Muscle of arm (tissue), 12 donors: Measurements from ENCODE around the gene TMEM141. TPM values are rescaled to one million over a fixed set of nuclear protein-coding genes. Genes with fewer than 3 reads are reported as not detected.
"Not testable (repeated sequence)": the region's sequence is repeated elsewhere in the genome, so short reads cannot be mapped to it uniquely, and the experiment has no call there.

Experiments used
- DNase-seq: peaks from one replicate; pipeline ENCODE4 v3.0.0-alpha.2; 2013
- polyA plus RNA-seq, 12 donors: library from polyadenylated mRNA; unstranded; fragments of 120-200 nt; gene quantifications; one replicate each; pipeline ENCODE4 v1.2.1, GENCODE V29; 2013; ENCODE audit not compliant: insufficient read length in 12 of 12

TMEM141 gene
- polyA plus RNA-seq, 12 donors: 26.7 to 128 (median 30.8) TPM; not detected in 1

DNA sequence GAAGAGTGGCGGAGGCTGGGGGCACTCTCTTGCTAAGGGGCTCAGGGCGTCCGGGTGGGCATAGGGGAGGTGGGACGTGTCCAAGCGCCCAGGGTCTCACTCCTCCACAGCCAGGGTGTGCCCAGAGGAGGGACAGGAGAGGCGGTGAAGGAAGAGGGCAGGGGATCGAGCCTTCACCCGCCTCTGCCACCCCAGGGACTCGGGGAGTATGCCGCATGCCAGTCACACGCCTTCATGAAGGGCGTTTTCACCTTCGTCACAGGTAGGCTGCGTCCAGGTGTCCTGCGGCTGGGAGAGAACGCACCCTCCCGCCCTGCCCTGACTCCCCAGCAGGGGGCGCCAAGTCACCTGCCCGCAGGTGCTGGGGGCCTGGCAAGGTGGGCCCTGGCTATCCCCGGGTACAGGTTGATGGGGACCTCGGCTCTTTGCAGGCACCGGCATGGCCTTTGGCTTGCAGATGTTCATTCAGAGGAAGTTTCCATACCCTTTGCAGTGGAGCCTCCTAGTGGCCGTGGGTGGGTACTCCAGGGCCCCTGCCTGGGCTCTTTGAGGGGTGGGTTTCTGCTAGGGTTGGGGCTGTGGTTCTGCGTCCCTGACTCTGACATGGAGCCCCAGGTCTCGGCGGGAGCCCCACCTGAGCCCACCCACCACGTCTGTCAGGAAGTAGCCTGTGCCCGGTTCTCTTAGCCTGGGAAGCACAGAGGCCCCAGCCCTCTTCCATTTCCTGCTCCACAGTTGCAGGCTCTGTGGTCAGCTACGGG, 552 bp downstream of the TMEM141 start:
- no peak for DNase-seq

DNA sequence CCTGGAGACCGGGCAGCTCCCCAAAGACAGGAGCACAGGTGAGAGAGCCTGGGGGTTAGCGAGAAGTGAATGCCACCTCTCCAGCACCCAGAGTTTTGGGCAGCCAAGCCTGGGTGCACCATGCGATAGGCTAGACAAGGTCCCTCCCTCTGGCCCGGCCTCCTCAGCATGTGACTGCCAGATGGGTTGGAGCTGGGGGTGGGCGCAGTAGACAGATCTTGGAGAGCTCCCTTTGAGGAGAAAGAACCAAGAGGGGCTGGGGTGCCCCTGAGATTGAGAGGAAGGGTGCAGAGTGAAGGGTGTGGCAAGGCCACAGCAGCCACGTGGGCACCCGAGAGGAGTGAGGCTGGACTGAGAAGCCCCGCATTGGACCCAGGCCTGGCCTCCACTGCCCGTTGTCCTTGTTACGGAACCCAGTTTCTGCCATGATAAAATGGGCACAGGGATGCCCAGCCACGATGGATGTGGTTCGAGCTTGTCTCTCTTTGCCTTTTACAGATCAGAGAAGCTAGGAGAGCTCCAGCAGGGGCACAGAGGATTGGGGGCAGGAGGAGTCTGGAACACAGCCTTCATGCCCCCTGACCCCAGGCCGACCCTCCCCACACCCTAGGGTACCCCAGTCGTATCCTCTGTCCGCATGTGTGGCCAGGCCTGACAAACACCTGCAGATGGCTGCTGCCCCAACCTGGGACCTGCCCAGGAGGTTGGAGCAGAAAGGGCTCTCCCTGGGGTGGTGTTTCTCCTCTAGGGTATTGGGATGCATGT, 1.4 kb downstream of the TMEM141 start:
- no peak for DNase-seq

- DNase-seq: no peak
Measured at GRCh38 chr9:136793086-136793946, 2.2 kb downstream of the TMEM141 start.

DNA sequence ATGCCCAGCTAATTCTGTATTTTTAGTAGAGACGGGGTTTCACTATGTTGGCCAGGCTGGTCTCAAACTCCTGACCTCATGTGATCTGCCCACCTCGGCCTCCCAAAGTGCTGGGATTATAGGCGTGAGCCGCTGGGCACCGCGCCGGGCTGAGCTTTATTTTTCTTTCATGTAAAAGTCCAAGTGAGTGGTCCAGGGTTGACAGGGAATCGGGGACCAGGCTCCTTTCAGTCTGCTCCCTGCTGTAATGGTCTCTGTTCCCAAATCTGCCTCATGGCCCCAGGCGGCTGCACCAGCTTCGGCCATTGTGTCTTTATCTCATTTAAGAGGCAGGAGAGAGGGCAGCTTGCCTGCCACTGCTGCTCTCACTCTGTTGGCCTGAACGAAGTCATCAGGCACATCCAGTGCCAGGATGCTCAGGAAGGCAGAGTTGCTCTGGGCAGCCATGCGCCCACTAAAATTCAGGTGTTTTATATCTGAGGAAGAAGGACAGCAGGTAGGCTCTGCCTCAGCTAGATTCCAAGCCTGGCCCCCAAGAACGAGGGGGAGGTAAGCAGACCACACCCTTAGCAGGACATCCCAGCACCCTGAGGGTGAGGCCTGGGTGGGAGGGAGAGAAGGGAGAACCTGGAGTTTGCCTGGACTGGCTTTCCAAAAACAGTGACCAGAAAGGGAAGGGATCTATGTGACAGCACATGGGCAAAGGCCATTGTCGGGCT, 3.3 kb downstream of the TMEM141 start:
- DNase-seq: no peak

GRCh38 chr9:136795000-136795348, 3.8 kb downstream of the TMEM141 start:
- DNase-seq: no peak

- no peak for DNase-seq
Measured at GRCh38 chr9:136796238-136796774, 5.2 kb downstream of the TMEM141 start, which contains the start of gene CCDC183. Gene CCDC183 (plus strand): TSS chr9:136796338. CDS start chr9:136796398, 60 bp downstream.

DNA sequence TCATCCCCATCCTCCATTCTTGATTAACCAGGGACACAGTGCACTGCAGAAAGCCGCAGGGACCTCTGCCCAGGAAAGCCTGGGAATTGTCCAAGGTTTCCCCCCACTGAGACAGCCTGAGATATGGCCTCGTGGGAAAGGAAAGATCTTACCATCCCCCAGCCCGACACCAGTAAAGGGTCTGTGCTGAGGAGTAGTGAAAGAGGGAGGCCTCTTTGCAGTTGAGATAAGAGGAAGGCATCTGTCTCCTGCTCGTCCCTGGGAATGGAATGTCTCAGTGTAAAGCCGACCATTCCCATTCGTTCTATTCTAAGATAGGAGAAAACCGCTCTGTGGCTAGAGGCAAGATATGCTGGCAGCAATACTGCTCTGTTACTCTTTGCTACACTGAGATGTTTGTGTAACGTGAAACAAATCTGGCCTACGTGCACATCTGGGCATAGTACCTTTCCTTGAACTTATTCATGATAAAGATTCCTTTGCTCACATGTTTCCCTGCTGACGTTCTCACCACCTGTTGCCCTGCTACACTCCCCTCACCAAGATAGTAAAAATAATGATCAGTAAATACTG, 5.7 kb downstream of the TMEM141 start:
- not testable (repeated sequence) for DNase-seq

- DNase-seq: no peak
Measured at GRCh38 chr9:136798708-136799078, 7.5 kb downstream of the TMEM141 start.

- no peak for DNase-seq
Measured at GRCh38 chr9:136799079-136799853, 8.1 kb downstream of the TMEM141 start.

GRCh38 chr9:136799854-136800657, 8.9 kb downstream of the TMEM141 start:
- no peak for DNase-seq

- DNase-seq: no peak
Measured at GRCh38 chr9:136802321-136802720, 11.2 kb downstream of the TMEM141 start.

DNA sequence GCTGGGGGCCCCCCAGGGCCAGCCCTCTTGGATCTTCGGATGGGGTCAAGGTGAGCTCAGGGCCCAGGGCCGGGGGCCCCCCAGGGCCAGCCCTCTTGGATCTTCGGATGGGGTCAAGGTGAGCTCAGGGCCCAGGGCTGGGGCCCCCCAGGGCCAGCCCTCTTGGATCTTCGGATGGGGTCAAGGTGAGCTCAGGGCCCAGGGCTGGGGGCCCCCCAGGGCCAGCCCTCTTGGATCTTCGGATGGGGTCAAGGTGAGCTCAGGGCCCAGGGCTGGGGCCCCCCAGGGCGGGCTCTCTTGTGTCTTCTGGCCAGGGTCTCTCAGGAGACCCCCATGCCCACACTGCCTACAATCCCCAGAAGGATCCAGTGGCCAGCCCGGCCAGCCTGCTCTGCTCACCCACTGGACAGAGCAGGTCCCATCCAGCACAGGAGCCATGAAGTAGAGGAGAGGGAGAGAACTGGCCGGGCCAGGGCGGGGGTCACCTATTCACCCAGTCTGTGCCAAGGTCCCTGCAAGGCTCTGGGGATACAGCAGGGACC, 11.9 kb downstream of the TMEM141 start:
- DNase-seq: not testable (repeated sequence)

DNA sequence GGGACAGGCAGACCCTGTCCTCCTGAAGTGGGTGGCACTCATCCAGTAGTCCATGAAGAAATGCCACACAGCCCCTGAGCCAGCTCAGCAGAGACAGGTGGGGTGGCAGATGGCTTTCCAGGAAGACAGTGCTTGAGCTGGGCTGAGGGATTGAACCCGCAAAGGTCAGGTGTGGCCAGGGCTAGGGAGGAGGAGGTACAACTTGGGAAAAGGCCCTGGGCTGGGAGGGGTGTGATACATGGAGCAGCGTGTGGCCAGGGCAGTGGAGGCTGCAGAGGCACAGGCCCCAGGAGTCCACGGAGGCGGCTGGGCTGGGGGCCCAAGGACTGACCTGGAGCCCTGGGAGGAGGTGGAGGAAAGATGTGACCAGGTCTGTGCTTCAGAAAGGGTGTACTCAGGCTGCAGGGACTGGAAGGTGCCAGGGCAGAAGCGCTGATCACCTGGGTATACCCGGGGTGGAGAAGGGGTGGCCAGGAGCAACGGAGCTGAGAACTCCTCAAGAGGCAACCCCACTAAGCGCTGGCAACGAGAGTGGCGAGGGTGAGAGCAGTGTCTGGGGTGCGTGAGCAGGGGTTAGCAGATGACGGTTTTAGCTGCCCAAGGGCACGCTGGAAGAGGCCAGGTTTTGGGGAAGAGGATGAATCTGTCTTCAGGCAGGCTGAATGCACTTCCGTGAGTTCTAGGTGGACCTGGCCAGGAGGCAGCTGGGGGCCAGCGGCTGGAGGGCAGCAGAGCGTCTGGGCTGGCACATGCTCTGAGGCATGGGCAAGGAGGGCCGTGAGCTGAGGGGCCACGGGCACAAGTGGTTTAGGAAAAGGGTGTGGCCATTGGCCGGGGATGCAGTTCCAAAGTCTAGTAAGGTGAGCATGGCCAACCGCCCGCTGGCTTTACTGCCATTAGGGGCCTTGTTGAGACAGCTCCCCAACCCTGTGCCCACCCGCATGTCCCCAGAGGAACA, 12.7 kb downstream of the TMEM141 start:
- DNase-seq: no peak

DNA sequence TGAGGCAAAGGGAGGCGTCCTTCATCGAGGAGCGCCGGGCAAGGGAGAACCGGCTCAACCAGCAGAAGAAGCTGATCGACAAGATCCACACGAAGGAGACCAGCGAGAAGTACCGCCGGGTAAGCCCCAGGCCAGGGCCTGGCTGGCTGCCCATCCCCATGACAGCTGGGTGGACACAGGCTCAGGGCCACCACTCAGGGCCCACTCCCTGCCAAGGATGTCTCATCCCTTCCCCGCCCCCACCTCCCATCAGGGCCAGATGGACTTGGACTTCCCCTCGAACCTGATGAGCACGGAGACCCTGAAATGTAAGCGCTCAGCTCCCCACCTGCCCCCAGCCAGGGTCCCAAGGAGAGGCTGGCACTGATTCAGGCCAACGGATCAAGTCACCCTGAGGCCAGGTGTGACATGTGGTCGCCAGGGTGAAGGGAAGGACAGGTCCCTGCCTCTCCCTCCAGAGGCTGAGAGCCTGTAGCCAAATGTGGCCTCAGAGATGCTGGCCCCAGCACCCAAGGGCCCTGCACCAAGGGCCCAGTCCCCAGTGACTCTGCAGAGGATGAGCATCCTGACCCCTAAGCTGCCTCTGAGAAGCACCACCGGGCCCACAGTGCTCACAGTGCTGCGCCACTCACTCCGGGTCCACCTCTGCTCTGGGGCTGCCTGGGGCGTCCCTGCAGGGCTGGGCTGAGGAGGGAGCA, 13.5 kb downstream of the TMEM141 start:
- DNase-seq: no peak

- DNase-seq: no peak
Measured at GRCh38 chr9:136805207-136805740, 14.1 kb downstream of the TMEM141 start.

DNA sequence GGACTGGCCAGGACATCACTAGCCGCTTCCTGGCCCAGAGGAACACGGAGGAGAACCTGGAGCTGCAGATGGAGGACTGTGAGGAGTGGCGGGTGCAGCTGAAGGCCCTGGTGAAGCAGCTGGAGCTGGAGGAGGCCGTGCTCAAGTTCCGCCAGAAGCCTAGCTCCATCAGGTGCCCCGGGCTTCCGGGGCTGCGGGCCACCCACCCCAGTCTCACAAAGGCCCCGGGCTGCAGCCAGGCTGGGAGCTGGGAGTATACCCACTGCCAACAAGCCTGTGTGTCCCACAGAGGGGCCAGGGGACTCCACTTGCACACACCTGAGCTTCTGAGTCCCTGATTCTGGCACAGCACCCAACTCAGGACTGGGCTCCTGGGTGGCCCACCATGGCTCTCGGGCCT, 14.9 kb downstream of the TMEM141 start:
- no peak for DNase-seq
